HepG2 (cell line): ENCODE results near the gene SAYSD1. TPM values are rescaled to one million over a fixed set of nuclear protein-coding genes. Genes with fewer than 3 reads are reported as not detected.

Source experiments
- ATAC-seq: fragments of 200-7000 bp; cut with Tn5 transposase; 3 replicates; pipeline ENCODE4 v1.9.1; 2020; ENCODE audit warnings: mild to moderate bottlenecking, moderate library complexity
- BruUV-seq: library from RNA; stranded (reverse); fragments of 400-500 nt; replicated peaks from 2 replicates; lab custom pipeline; 2021; lab: Mats Ljungman, UMichigan
- CTCF ChIA-PET: fragments of 300-600 bp; formaldehyde crosslinking; extraction: SDS; loops from one replicate; lab custom pipeline; 2021; ENCODE audit warnings: low total read pairs, inconsistent platforms, low intra/inter-chr PET ratio; lab: Yijun Ruan, JAX
- POLR2A ChIA-PET: fragments of 350-600 bp; sonication (Branson Sonifier 250); formaldehyde crosslinking; loops from one replicate; lab custom pipeline; 2020; ENCODE audit warnings: antibody characterized with exemption, inconsistent platforms; lab: Yijun Ruan, JAX
- DNase-seq: peaks from one replicate; pipeline ENCODE4 v3.0.0-alpha.2; 2015; ENCODE audit warnings: low spot score
- FAIRE-seq: peaks from 3 replicates; lab custom pipeline; 2011; peaks lifted over from hg19 to GRCh38; lab: Jason Lieb, UNC
- H2AFZ ChIP-seq: one replicate; pipeline ENCODE4 v1.6.1; 2011; ENCODE audit warnings: low read length, inconsistent platforms
- H3K27ac ChIP-seq: fragments of 300-600 bp; 3 replicates; pipeline ENCODE4 v1.8.0; 2011; ENCODE audit warnings: mixed run types, mild to moderate bottlenecking, mixed read lengths, low read length, inconsistent platforms; ENCODE audit not compliant: insufficient read depth; ENCODE audit errors: extremely low read length
- H3K27me3 ChIP-seq, 2 experiments: fragments of 200-600 bp in 1 of 2; 2 replicates in 1 of 2; 3 replicates in 1 of 2; pipeline versions ENCODE4 v1.6.0 to v1.8.0; 2011; ENCODE audit warnings: low read length in 2 of 2, mild to moderate bottlenecking in 2 of 2, moderate library complexity in 2 of 2, inconsistent platforms in 1 of 2; ENCODE audit not compliant: insufficient read depth in 2 of 2, control insufficient read depth in 1 of 2
- H3K36me3 ChIP-seq, 2 experiments: fragments of 200-600 bp in 1 of 2; replicated peaks in 1 of 2; 2 replicates in 1 of 2; 3 replicates in 1 of 2; pipeline versions ENCODE4 v1.5.1 to v1.8.0; 2011; ENCODE audit warnings: low read length in 2 of 2, inconsistent platforms in 1 of 2; ENCODE audit not compliant: insufficient read depth in 2 of 2, control insufficient read depth in 1 of 2
- H3K4me1 ChIP-seq: 2 replicates; pipeline ENCODE4 v1.5.1; 2012; ENCODE audit warnings: low read length, inconsistent platforms; ENCODE audit not compliant: insufficient read depth
- H3K4me2 ChIP-seq: 2 replicates; pipeline ENCODE4 v1.6.0; 2011; ENCODE audit warnings: low read depth, low read length, inconsistent platforms
- H3K4me3 ChIP-seq, 3 experiments: fragments of 200-600 bp in 1 of 3; sonication (generic), shearing (Covaris generic) in 1 of 3; replicated peaks in 1 of 3; 2 replicates each; pipeline ENCODE4 v1.5.1; 2011 to 2016; ENCODE audit warnings: low read length in 3 of 3, inconsistent platforms in 2 of 3, low read depth in 2 of 3, mild to moderate bottlenecking in 2 of 3, control low read depth in 1 of 3, mixed read lengths in 1 of 3; ENCODE audit not compliant: insufficient read depth in 1 of 3
- H3K79me2 ChIP-seq: one replicate; pipeline ENCODE4 v1.6.1; 2011; ENCODE audit warnings: low read length, inconsistent platforms; ENCODE audit not compliant: insufficient read depth
- H3K9ac ChIP-seq: 2 replicates; pipeline ENCODE4 v1.6.0; 2011; ENCODE audit warnings: mild to moderate bottlenecking, low read depth, low read length, inconsistent platforms; ENCODE audit not compliant: insufficient read depth
- H3K9me3 ChIP-seq: 2 replicates; pipeline ENCODE4 v1.5.1; 2012; ENCODE audit warnings: mild to moderate bottlenecking, low read length
- H4K20me1 ChIP-seq: 2 replicates; pipeline ENCODE4 v1.6.0; 2011; ENCODE audit warnings: inconsistent platforms, mild to moderate bottlenecking, low read length, moderate library complexity; ENCODE audit not compliant: insufficient read depth
- BRCA1 ChIP-seq: sonication (generic); formaldehyde crosslinking; IDR thresholded peaks from 2 replicates; pipeline ENCODE4 v1.4.0; 2020; ENCODE audit warnings: missing genetic modification reagents
- GABPB1 ChIP-seq: IDR thresholded peaks from 2 replicates; pipeline ENCODE4 v1.6.1; 2016; ENCODE audit warnings: mild to moderate bottlenecking, missing genetic modification reagents, moderate library complexity, missing compliant biosample characterization
- HNRNPK ChIP-seq: fragments of 200-400 bp; formaldehyde crosslinking; IDR thresholded peaks from 2 replicates; pipeline ENCODE4 v1.6.1; 2018; ENCODE audit warnings: low read length, low read depth, moderate library complexity, mild to moderate bottlenecking; ENCODE audit not compliant: poor library complexity, severe bottlenecking
- MATR3 ChIP-seq: sonication (generic); formaldehyde crosslinking; IDR thresholded peaks from 2 replicates; pipeline ENCODE4 v1.4.0; 2020; ENCODE audit warnings: missing genetic modification reagents
- MXI1 ChIP-seq: IDR thresholded peaks from 3 replicates; pipeline ENCODE4 v1.6.1; 2012; ENCODE audit warnings: low read depth, low read length, inconsistent platforms, borderline replicate concordance
- NFE2L2 ChIP-seq: fragments of 150-350 bp; IDR thresholded peaks from 2 replicates; pipeline ENCODE4 v1.6.1; 2014; ENCODE audit warnings: low read length
- RARA ChIP-seq: IDR thresholded peaks from 2 replicates; pipeline ENCODE4 v1.6.1; 2016; ENCODE audit warnings: missing genetic modification reagents, missing compliant biosample characterization
- SIN3B ChIP-seq: fragments of 150-350 bp; IDR thresholded peaks from 2 replicates; pipeline ENCODE4 v1.6.1; 2014; ENCODE audit warnings: low read length
- ZNF136 ChIP-seq: sonication (generic); formaldehyde crosslinking; IDR thresholded peaks from 2 replicates; pipeline ENCODE4 v1.8.1; 2022; ENCODE audit warnings: low read depth, mild to moderate bottlenecking, moderate library complexity, missing genetic modification reagents
- ZNF18 ChIP-seq: sonication (generic); formaldehyde crosslinking; IDR thresholded peaks from 2 replicates; pipeline ENCODE4 v1.8.0; 2022; ENCODE audit warnings: mild to moderate bottlenecking, missing genetic modification reagents; ENCODE audit not compliant: insufficient replicate concordance
- ZNF224 ChIP-seq: sonication (generic); formaldehyde crosslinking; IDR thresholded peaks from 2 replicates; pipeline ENCODE4 v1.5.0; 2020; ENCODE audit warnings: mild to moderate bottlenecking, missing genetic modification reagents
- ZNF460 ChIP-seq: sonication (generic); formaldehyde crosslinking; IDR thresholded peaks from 2 replicates; pipeline ENCODE4 v1.5.1; 2020; ENCODE audit warnings: missing genetic modification reagents, mild to moderate bottlenecking, borderline replicate concordance
- ZNF513 ChIP-seq: sonication (generic); formaldehyde crosslinking; conservative IDR thresholded peaks from 2 replicates; pipeline ENCODE4 v1.5.0; 2020; ENCODE audit warnings: missing genetic modification reagents
- ZNF543 ChIP-seq: sonication (generic); formaldehyde crosslinking; IDR thresholded peaks from 2 replicates; pipeline ENCODE4 v1.4.0; 2020; ENCODE audit warnings: mild to moderate bottlenecking, missing genetic modification reagents
- ZNF580 ChIP-seq: IDR thresholded peaks from 2 replicates; pipeline ENCODE4 v1.6.1; 2016; ENCODE audit warnings: low read depth, borderline replicate concordance
- ZNF703 ChIP-seq: sonication (generic); formaldehyde crosslinking; IDR thresholded peaks from 2 replicates; pipeline ENCODE4 v1.5.1; 2020; ENCODE audit warnings: missing genetic modification reagents, mild to moderate bottlenecking, moderate library complexity, borderline replicate concordance
- ZNF776 ChIP-seq: sonication (generic); formaldehyde crosslinking; IDR thresholded peaks from 2 replicates; pipeline ENCODE4 v1.4.0; 2020; ENCODE audit warnings: mild to moderate bottlenecking, missing genetic modification reagents
- ZNF883 ChIP-seq: sonication (generic); formaldehyde crosslinking; IDR thresholded peaks from 2 replicates; pipeline ENCODE4 v1.5.1; 2020; ENCODE audit warnings: mild to moderate bottlenecking, missing genetic modification reagents; ENCODE audit errors: not compliant biosample characterization
- ZSCAN30 ChIP-seq: sonication (generic); formaldehyde crosslinking; IDR thresholded peaks from 2 replicates; pipeline ENCODE4 v1.5.0; 2020; ENCODE audit warnings: mild to moderate bottlenecking, missing genetic modification reagents
- WGBS: methylation state at CpG from one replicate; pipeline ENCODE4 v1.1.6; 2017; ENCODE audit warnings: low lambda C conversion rate; 5-methylcytosine and 5-hydroxymethylcytosine counted together
- in situ Hi-C: cut with HindIII; loops from 2 replicates; pipeline ENCODE4 v1.10.0; 2017; ENCODE audit warnings: low pct_unique_long_range_greater_than_20kb; ENCODE audit not compliant: extremely low pct_ligation_motif_present
- intact Hi-C: fragments of 100-400 bp; cut with micrococcal nuclease; formaldehyde crosslinking; loops from one replicate; pipeline ENCODE4 v1.10.0; 2022; ENCODE audit not compliant: unreplicated experiment
- polyA plus RNA-seq, 8 experiments: library from polyadenylated mRNA; depleted of rRNA in 3 of 8; stranded (reverse) in 7 of 8; unstranded in 1 of 8; fragments of >200 nt; fragmentation: Illumina TruSeq in 4 of 8; extraction: Trizol in 4 of 8; gene quantifications; 2 replicates each; pipeline versions ENCODE4 v1.2.1 to v1.2.3, GENCODE V29; 2011 to 2016; ENCODE audit warnings: low read depth in 4 of 8, missing spikeins in 1 of 8, mixed read lengths in 1 of 8; ENCODE audit not compliant: insufficient read depth in 1 of 8
- total RNA-seq, 5 experiments: library from RNA; depleted of rRNA; stranded (reverse); fragments of >200 nt; fragmentation: Illumina TruSeq; extraction: Trizol; gene quantifications; 2 replicates each; pipeline ENCODE4 v1.2.3, GENCODE V29; 2016; ENCODE audit warnings: low read depth in 1 of 5
- TF ChIP-seq, protein P1 (sequence below): sonication (generic); formaldehyde crosslinking; IDR thresholded peaks from 2 replicates; pipeline ENCODE4 v1.8.0; 2022; ENCODE audit warnings: missing genetic modification reagents, low read depth, mild to moderate bottlenecking, borderline replicate concordance

Gene SAYSD1
- total and polyA plus RNA-seq, 2 of the 13 experiments (the other 11 are each of a cell fraction or from before 2014, with no cell fraction given), result 10.1 to 16.0 TPM

DNA sequence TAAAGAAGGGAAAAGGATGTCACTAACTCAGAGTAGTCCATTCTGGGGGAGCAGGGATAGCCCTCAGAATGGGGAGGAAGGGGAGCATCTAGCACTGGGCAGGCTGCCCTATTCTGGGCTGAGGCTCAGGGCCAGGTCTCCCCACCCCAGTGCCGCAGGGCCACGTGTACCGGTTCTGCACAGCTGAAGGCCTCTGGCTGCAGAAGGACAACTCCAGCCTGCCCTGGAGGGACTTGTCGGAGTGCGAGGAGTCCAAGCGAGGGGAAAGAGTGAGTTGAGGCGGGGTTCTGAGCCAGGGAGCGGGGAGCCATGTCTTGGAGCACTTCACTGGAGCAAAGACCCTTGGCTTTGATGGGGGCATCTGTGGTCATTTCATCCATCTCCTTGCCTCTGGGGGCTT, 49.4 kb downstream of the SAYSD1 start:
- Histone ChIP-seq H3K27me3 (peaks cover 0 to 1% of the 10 kb centered on the region in 2 experiments; a peak in 2 of 5 replicates), H4K20me1 (no peaks in the 10 kb centered on the region), H3K36me3 (no peaks in the 10 kb centered on the region), H3K4me1 (no peaks in the 10 kb centered on the region), H3K27ac (no peak overlapping the region), H3K79me2 (no peaks in the 10 kb centered on the region), H3K4me3 (no peak overlapping the region), H3K9ac (no peak overlapping the region), H2AFZ (no peak overlapping the region), H3K4me2 (no peak overlapping the region), H3K9me3 (no peaks in the 10 kb centered on the region)
- TF ChIP-seq HNRNPK (no peak), GABPB1 (CRISPR knock-in tag) (no peak), ZNF580 (no peak), ZNF776 (CRISPR knock-in tag) (no peak), SIN3B (no peak), MXI1 (no peak), ZNF883 (no peak), ZNF136 (CRISPR knock-in tag) (no peak), ZNF224 (CRISPR knock-in tag) (no peak), RARA (CRISPR knock-in tag) (no peak), ZSCAN30 (CRISPR knock-in tag) (no peak), MATR3 (no peak), ZNF703 (no peak), ZNF18 (CRISPR knock-in tag) (no peak), ZNF513 (CRISPR knock-in tag) (no peak), ZNF460 (CRISPR knock-in tag) (no peak), BRCA1 (no peak), ZNF543 (CRISPR knock-in tag) (no peak), NFE2L2 (no peak)
- TF ChIP-seq, protein P1, sequence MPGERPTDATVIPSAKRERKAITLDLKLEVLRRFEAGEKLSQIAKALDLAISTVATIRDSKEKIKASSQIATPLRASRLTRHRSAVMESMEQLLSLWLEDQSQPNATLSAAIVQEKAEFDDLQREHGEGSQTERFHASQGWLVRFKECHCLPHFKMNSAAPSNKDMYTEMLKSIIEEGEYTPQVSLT, result no peak
- ATAC-seq (no peak), FAIRE-seq (no peak), DNase-seq (no peak)
- no TSS peak for BruUV-seq
- POLR2A ChIA-PET, result no interaction called here
- CTCF ChIA-PET, result no interaction called here
- 57% methylated on average over 5 of the region's 8 CpGs for WGBS
- intact Hi-C loops, result no loop called here
- in situ Hi-C loops, result no loop called here
